ENCODE measurements around the gene MAPK1IP1L. TPM values are rescaled to one million over a fixed set of nuclear protein-coding genes. Genes with fewer than 3 reads are reported as not detected.
"Not testable (repeated sequence)": the region's sequence is repeated elsewhere in the genome, so short reads cannot be mapped to it uniquely, and the experiment has no call there.

MAPK1IP1L gene
- total and polyA plus RNA-seq, 2 donors (not counting 1 experiment from before 2014, with no cell fraction given): 116 to 141 TPM

DNA sequence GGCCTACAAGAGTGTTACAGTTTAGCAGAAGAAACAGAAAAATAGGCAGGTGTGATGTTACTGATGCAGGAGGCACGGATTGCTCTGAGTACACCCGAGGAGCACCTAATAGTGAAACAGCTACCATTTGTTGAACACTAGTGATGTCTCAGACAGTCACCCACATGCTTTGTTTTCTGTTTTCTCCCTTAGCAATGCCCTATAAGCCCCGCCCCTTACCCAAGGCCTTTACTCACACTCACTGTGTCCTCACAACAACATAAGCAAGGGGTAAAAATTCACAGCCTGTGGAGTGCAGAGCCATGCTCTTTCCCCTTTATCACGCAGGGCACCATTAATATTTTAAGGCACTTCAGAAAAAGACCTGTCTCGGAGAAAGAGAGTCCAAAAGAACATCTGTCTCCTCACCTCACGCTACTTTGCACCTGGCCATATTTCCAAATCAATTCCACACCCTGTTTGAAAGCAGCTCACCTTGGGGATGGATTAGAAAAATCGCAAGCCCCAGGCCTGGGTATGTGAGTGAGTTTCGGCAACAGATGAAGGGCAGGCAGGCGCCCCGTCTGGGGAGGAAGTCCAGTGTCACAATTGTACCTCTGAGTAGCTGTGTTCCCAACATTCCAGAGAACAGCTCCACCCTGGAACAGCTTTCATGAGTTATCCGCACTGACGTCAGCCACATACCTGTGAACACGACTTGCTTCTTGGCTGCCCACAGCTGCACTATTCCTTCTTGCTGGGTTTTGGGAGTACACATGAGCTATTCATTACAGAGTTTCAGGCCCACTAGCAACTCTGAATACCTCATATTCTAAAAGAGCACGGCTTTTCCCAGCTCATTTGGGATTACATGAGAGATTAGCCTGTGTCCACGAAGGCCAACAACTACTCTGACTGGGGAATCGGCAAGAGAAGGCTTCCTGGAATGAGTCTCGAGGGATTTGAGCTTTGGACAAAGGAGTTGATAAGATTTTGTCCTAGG, 26.0 kb downstream of the MAPK1IP1L start:
- H3K36me3 ChIP-seq (replicated peaks in 1 of 2; ENCODE audit: control extremely low read depth in 1 of 2, control insufficient read depth in 1 of 2, extremely low read depth in 1 of 2, insufficient read depth in 2 of 2, low read length in 1 of 2): no peaks in the 10 kb centered on the region
- no peak overlapping the region for H3K4me2 ChIP-seq (replicated peaks; ENCODE audit: low read depth, low read length, poor library complexity, severe bottlenecking)
- H3K27me3 Mint-ChIP-seq: no peaks in the 10 kb centered on the region
- no peak overlapping the region for H3K4me3 Mint-ChIP-seq
- H3K4me1 Mint-ChIP-seq: peaks cover 32% of the 10 kb centered on the region
- no peak overlapping the region for H3K27ac Mint-ChIP-seq
- H3K27me3 ChIP-seq (replicated peaks in 1 of 4; ENCODE audit: control extremely low read depth in 1 of 4, control insufficient read depth in 3 of 4, insufficient read depth in 4 of 4, low read length in 3 of 4): no peaks in the 10 kb centered on the region
- no peak for TF ChIP-seq EZH2 (IDR thresholded peaks at IDR 0.05; ENCODE audit: borderline replicate concordance, insufficient read depth, low read depth, low read length, poor library complexity, severe bottlenecking)
- TF ChIP-seq, protein P1, sequence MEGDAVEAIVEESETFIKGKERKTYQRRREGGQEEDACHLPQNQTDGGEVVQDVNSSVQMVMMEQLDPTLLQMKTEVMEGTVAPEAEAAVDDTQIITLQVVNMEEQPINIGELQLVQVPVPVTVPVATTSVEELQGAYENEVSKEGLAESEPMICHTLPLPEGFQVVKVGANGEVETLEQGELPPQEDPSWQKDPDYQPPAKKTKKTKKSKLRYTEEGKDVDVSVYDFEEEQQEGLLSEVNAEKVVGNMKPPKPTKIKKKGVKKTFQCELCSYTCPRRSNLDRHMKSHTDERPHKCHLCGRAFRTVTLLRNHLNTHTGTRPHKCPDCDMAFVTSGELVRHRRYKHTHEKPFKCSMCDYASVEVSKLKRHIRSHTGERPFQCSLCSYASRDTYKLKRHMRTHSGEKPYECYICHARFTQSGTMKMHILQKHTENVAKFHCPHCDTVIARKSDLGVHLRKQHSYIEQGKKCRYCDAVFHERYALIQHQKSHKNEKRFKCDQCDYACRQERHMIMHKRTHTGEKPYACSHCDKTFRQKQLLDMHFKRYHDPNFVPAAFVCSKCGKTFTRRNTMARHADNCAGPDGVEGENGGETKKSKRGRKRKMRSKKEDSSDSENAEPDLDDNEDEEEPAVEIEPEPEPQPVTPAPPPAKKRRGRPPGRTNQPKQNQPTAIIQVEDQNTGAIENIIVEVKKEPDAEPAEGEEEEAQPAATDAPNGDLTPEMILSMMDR (IDR thresholded peaks at IDR 0.05): no peak
- POLR2A ChIA-PET: no interaction called here
- intact Hi-C loops (cut with micrococcal nuclease): loop anchor here (10.0 kb wide), 1 partner anchor 1037 kb away; the partner anchor contains the start of gene PELI2
- peaks cover 21 to 30% of the 10 kb centered on the region in 2 donors for H3K4me1 ChIP-seq (ENCODE audit: control insufficient read depth in 2 of 2, insufficient read depth in 2 of 2, low read length in 2 of 2)
- 96% methylated on average over 10 of the region's 17 CpGs for WGBS (ENCODE audit: insufficient coverage)
- H3K79me2 ChIP-seq (ENCODE audit: control insufficient read depth, insufficient read depth, low read length): no peaks in the 10 kb centered on the region
- no peak for ATAC-seq (ENCODE audit: low read depth)
- CTCF ChIA-PET: interaction anchor here (0.6 to 1.6 kb wide), 9 partner anchors 11 to 134 kb away, joined by 3 to 13 read pairs (median 3); partner anchors contain the start of gene MAPK1IP1L
- H3K9me3 Mint-ChIP-seq (ENCODE audit: insufficient read depth): no peaks in the 10 kb centered on the region
- H3K27ac ChIP-seq (ENCODE audit: low read length in 2 of 2): no peak overlapping the region
- H3K9ac ChIP-seq (ENCODE audit: low read length): no peak overlapping the region
- H2AFZ ChIP-seq (ENCODE audit: insufficient read depth, low read depth, low read length, poor library complexity, severe bottlenecking): no peak overlapping the region
- no peaks in the 10 kb centered on the region for H3K9me3 ChIP-seq (ENCODE audit: control extremely low read depth in 1 of 3, control insufficient read depth in 2 of 3, insufficient read depth in 1 of 3, low read length in 2 of 3)
- no peak for DNase-seq
- no peaks in the 10 kb centered on the region for H4K20me1 ChIP-seq (ENCODE audit: control insufficient read depth, insufficient read depth, low read length, poor library complexity, severe bottlenecking)
- no peak overlapping the region for H3K4me3 ChIP-seq (ENCODE audit: control extremely low read depth in 1 of 5, extremely low read depth in 1 of 5, insufficient read depth in 1 of 5, low read depth in 2 of 5, low read length in 4 of 5)

DNA sequence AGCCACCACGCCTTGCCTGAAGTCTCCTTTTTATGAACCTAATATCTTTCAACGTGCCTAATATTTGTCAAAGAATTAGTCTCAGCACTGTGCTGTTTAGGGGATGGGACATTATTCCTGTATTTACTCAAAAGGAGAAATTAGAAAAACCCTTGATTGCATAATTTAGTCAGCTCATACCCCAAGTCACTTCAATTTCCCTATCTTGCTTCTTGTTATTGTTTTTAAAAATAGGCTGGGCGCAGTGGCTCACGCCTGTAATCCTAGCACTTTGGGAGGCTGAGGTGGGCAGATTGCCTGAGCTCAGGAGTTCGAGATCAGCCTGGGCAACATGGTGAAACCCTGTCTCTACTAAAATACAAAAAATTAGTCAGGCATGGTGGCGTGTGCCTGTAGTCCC, 28.5 kb downstream of the MAPK1IP1L start:
- H3K27ac Mint-ChIP-seq; H2AFZ ChIP-seq (ENCODE audit: insufficient read depth, low read depth, low read length, poor library complexity, severe bottlenecking); H3K36me3 ChIP-seq (replicated peaks in 1 of 2; ENCODE audit: control extremely low read depth in 1 of 2, control insufficient read depth in 1 of 2, extremely low read depth in 1 of 2, insufficient read depth in 2 of 2, low read length in 1 of 2); H3K9ac ChIP-seq (ENCODE audit: low read length); H3K27me3 ChIP-seq (replicated peaks in 1 of 4; ENCODE audit: control extremely low read depth in 1 of 4, control insufficient read depth in 3 of 4, insufficient read depth in 4 of 4, low read length in 3 of 4); H4K20me1 ChIP-seq (ENCODE audit: control insufficient read depth, insufficient read depth, low read length, poor library complexity, severe bottlenecking); H3K9me3 ChIP-seq (ENCODE audit: control extremely low read depth in 1 of 3, control insufficient read depth in 2 of 3, insufficient read depth in 1 of 3, low read length in 2 of 3); ATAC-seq (ENCODE audit: low read depth); H3K9me3 Mint-ChIP-seq (ENCODE audit: insufficient read depth); H3K79me2 ChIP-seq (ENCODE audit: control insufficient read depth, insufficient read depth, low read length); H3K4me3 Mint-ChIP-seq; POLR2A ChIA-PET; H3K27me3 Mint-ChIP-seq; H3K27ac ChIP-seq (ENCODE audit: low read length in 2 of 2); DNase-seq; H3K4me3 ChIP-seq (ENCODE audit: control extremely low read depth in 1 of 5, extremely low read depth in 1 of 5, insufficient read depth in 1 of 5, low read depth in 2 of 5, low read length in 4 of 5); H3K4me2 ChIP-seq (replicated peaks; ENCODE audit: low read depth, low read length, poor library complexity, severe bottlenecking): not testable (repeated sequence)
- peaks cover 2 to 10% of the 10 kb centered on the region in 2 donors for H3K4me1 ChIP-seq (ENCODE audit: control insufficient read depth in 2 of 2, insufficient read depth in 2 of 2, low read length in 2 of 2)
- no CpG with 5 or more reads among the region's 6 CpGs for WGBS (ENCODE audit: insufficient coverage)
- intact Hi-C loops (cut with micrococcal nuclease): loop anchor here (10.0 kb wide), 1 partner anchor 1035 kb away; the partner anchor contains the start of gene PELI2
- H3K4me1 Mint-ChIP-seq: peaks cover 14% of the 10 kb centered on the region
- CTCF ChIA-PET: interaction anchor here (1.2 kb wide), 1 partner anchor 10 kb away, joined by 4 read pairs; no protein-coding TSS in a partner anchor
